Stimulated activated naive CD4-positive, alpha-beta T cell treated with Interleukin-2 at 50 U/mL for 16 hours (primary cell): ENCODE measurements around the gene LRRC4C.

Experiments used
- DNase-seq: peaks from one replicate; lab custom pipeline; 2025; lab: John Stamatoyannopoulos, UW

LRRC4C gene

DNA sequence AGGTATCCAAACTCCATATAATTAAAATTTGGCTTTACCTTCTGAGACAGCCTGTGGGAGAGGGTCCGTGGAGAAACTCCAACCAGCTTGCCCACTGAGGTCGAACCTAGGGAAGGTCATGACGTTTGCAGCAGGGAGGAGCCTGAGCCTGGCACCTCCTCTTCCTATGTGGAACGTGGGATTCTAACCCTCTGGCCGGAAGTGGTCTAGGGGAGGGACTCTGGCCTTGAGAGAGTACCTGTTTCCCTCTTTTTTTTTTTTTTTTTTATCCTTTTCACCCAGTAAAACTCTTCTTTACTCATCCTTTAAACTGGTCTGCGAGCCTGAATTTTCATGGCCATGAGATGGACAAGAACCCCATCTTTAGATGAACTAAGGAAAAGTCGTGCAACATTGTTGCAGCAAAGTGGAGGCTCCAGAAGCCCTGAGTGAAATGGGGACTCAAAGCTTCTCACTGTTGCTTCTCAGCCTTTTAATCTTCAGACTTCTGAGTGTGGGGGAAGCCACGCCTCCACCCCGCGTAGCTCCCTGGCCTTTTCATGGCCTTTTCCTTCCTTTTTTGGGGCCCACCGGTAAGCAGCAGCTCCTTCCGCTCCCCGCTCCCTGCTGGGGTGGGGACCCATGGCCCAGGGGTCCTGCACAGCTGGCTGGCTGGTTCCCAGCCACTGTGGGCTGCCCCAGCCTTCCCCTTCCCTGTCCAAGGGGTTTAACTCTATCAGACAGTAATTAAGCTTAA, 1359.9 kb downstream of the LRRC4C start:
- DNase-seq, result no peak

- DNase-seq, result no peak
These were observed 1364.0 kb downstream of the LRRC4C start for GRCh38 chr11:40095446-40095845.

GRCh38 chr11:40094954-40095353, 1364.5 kb downstream of the LRRC4C start:
- DNase-seq, result no peak

DNA sequence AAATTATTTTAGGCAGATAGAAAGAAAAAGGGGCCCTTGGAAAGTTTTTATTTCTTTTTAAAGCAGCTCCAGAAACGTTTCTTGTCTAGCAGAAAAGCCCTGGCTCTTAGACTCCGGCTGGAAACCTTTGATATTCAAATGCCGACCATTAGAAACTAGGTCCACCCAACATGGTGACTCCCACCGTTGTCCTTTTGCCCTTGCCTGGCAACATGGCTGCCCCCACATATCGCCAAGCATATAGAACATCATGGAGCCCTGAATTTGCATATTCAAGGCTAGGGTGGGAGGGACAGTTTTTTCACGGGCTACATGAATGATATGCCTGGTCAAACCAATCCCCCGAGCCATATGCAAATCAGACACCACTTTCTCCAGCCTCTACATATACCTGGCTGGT, 1379.0 kb downstream of the LRRC4C start:
- DNase-seq, result no peak
